ENCODE data around the gene HTR7. TPM values are rescaled to one million over a fixed set of nuclear protein-coding genes. Genes with fewer than 3 reads are reported as not detected.

Gene HTR7
- total RNA-seq, 1 donor from 2014 or later, result 0.24 TPM

- H3K27me3 Mint-ChIP-seq (ENCODE audit: unreplicated experiment), result peaks cover 35% of the 10 kb centered on the region
- no peak overlapping the region for H3K4me3 Mint-ChIP-seq (ENCODE audit: unreplicated experiment)
- no peaks in the 10 kb centered on the region for H3K9me3 Mint-ChIP-seq (ENCODE audit: unreplicated experiment)
- TF ChIP-seq CTCF (IDR thresholded peaks at IDR 0.05), result peak; percentile 37
- no peak overlapping the region for H3K27ac Mint-ChIP-seq (ENCODE audit: unreplicated experiment)
- no peaks in the 10 kb centered on the region for H3K36me3 Mint-ChIP-seq (ENCODE audit: unreplicated experiment)
- no peak for DNase-seq (ENCODE audit: extremely low spot score, unreplicated experiment)
- H3K4me1 Mint-ChIP-seq (ENCODE audit: unreplicated experiment), result no peaks in the 10 kb centered on the region
Observed at GRCh38 chr10:90718182-90718581, 139.7 kb downstream of the HTR7 start.

- Mint-ChIP-seq H3K9me3 (ENCODE audit: unreplicated experiment) (no peaks in the 10 kb centered on the region), H3K36me3 (ENCODE audit: unreplicated experiment) (no peaks in the 10 kb centered on the region), H3K4me3 (ENCODE audit: unreplicated experiment) (no peak overlapping the region), H3K27ac (ENCODE audit: unreplicated experiment) (no peak overlapping the region), H3K27me3 (ENCODE audit: unreplicated experiment) (peaks cover 46% of the 10 kb centered on the region), H3K4me1 (ENCODE audit: unreplicated experiment) (no peaks in the 10 kb centered on the region)
- TF ChIP-seq CTCF (IDR thresholded peaks at IDR 0.05), result no peak
- DNase-seq (ENCODE audit: extremely low spot score, unreplicated experiment), result no peak
Observed at GRCh38 chr10:90712529-90712928, 145.3 kb downstream of the HTR7 start.

- H3K36me3 Mint-ChIP-seq (ENCODE audit: unreplicated experiment), result no peaks in the 10 kb centered on the region
- H3K4me1 Mint-ChIP-seq (ENCODE audit: unreplicated experiment), result no peaks in the 10 kb centered on the region
- no peak for TF ChIP-seq CTCF (IDR thresholded peaks at IDR 0.05)
- no peak overlapping the region for H3K27ac Mint-ChIP-seq (ENCODE audit: unreplicated experiment)
- H3K4me3 Mint-ChIP-seq (ENCODE audit: unreplicated experiment), result no peak overlapping the region
- no peaks in the 10 kb centered on the region for H3K9me3 Mint-ChIP-seq (ENCODE audit: unreplicated experiment)
- no peak for DNase-seq (ENCODE audit: extremely low spot score, unreplicated experiment)
- peaks cover 35% of the 10 kb centered on the region for H3K27me3 Mint-ChIP-seq (ENCODE audit: unreplicated experiment)
Observed at GRCh38 chr10:90709727-90710126, 148.1 kb downstream of the HTR7 start.

GRCh38 chr10:90707657-90708056, 150.2 kb downstream of the HTR7 start:
- H3K9me3 Mint-ChIP-seq (ENCODE audit: unreplicated experiment), result no peaks in the 10 kb centered on the region
- H3K27ac Mint-ChIP-seq (ENCODE audit: unreplicated experiment), result no peak overlapping the region
- H3K4me1 Mint-ChIP-seq (ENCODE audit: unreplicated experiment), result no peaks in the 10 kb centered on the region
- DNase-seq (ENCODE audit: extremely low spot score, unreplicated experiment), result no peak
- no peak overlapping the region for H3K4me3 Mint-ChIP-seq (ENCODE audit: unreplicated experiment)
- no peaks in the 10 kb centered on the region for H3K36me3 Mint-ChIP-seq (ENCODE audit: unreplicated experiment)
- TF ChIP-seq CTCF (IDR thresholded peaks at IDR 0.05), result no peak
- H3K27me3 Mint-ChIP-seq (ENCODE audit: unreplicated experiment), result peaks cover 30% of the 10 kb centered on the region

GRCh38 chr10:90701428-90701827, 156.4 kb downstream of the HTR7 start:
- H3K27ac Mint-ChIP-seq (ENCODE audit: unreplicated experiment), result no peak overlapping the region
- H3K4me1 Mint-ChIP-seq (ENCODE audit: unreplicated experiment), result no peaks in the 10 kb centered on the region
- no peak for DNase-seq (ENCODE audit: extremely low spot score, unreplicated experiment)
- TF ChIP-seq CTCF (IDR thresholded peaks at IDR 0.05), result no peak
- peaks cover 9% of the 10 kb centered on the region for H3K27me3 Mint-ChIP-seq (ENCODE audit: unreplicated experiment)
- no peaks in the 10 kb centered on the region for H3K36me3 Mint-ChIP-seq (ENCODE audit: unreplicated experiment)
- no peaks in the 10 kb centered on the region for H3K9me3 Mint-ChIP-seq (ENCODE audit: unreplicated experiment)
- no peak overlapping the region for H3K4me3 Mint-ChIP-seq (ENCODE audit: unreplicated experiment)
